Medulla oblongata (tissue), 1 donor: Measurements from ENCODE around the gene MARCHF9.

Experiments used
- DNase-seq: peaks from one replicate; pipeline ENCODE4 v3.0.0-alpha.2; 2015; ENCODE audit errors: extremely low spot score

Gene MARCHF9

DNA sequence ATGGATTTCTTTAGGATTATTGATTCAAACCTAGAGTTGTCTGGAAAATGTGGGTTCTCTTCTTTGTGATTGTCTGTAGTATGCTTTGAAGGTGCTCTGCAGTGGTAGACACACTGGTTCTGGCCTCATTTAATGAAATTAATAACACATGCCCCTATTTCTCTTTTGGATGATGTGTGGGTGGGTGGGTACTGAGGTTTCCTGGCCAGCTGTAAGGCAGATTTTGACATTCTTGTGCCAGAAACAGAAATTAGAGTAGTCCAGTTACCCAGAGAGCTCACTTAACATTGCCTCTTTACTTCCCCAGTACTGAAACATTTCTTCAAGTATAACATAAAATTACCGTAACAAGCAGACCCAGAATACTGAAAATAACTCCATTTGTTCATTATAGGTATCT is 42.1 kb downstream of the MARCHF9 start:
- no peak for DNase-seq

DNA sequence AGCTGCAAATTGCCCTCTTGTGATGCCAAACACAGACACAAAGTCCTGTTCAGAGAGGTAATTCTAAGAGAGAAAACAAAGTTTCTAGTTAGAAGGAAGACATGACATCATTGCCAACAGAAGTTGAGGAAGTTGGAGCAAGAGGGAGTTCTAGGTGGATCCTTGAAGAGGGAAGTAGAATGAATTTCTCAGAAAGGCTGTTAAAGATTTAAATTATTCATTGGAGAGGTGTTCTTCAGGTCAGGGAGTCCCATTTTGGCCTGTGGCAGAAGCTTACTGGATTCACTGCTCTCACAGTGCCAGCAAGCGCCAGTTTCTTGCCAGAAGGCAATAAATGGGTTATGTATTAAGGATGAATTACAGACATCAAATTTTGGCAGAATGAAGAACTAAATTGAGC is 43.0 kb downstream of the MARCHF9 start:
- DNase-seq, result no peak

DNA sequence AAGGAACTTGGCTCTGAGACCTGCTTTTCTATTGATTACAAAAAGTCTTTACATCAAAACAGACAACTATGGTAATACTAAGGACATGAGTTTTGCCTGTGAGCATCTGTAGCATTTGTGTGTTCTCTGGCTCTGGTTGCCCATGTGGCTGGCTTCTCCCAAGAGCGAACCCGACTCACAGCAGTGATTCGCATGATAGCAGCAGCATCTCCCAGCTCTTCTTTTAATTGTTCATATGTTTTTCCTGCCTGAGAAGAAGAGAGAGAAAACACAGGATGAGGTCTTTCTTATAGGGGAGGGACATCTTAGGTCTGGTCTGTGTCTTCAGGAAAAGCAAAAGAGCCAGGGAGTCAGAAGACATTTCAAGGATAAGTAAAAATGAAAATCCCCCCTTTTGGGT is 46.1 kb downstream of the MARCHF9 start:
- no peak for DNase-seq

DNA sequence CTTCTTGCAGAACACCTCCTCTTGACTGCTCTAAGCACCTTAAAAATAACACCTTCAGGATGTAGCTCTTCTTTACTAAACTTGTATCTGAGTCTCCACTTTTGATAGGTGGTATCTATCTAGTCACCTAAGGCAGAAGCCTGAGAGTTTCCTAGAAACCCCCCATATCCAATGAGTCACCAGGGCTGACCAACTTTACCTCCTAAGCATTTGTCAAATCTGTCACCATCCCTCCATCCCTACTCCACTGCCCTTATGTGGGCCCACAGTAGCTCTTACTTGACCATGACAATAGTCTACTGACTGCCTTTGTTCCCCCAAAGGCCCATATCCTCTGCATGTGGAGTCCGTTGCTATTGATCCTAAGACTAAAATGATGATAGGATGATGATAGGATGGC is 47.7 kb downstream of the MARCHF9 start:
- DNase-seq, result no peak

DNA sequence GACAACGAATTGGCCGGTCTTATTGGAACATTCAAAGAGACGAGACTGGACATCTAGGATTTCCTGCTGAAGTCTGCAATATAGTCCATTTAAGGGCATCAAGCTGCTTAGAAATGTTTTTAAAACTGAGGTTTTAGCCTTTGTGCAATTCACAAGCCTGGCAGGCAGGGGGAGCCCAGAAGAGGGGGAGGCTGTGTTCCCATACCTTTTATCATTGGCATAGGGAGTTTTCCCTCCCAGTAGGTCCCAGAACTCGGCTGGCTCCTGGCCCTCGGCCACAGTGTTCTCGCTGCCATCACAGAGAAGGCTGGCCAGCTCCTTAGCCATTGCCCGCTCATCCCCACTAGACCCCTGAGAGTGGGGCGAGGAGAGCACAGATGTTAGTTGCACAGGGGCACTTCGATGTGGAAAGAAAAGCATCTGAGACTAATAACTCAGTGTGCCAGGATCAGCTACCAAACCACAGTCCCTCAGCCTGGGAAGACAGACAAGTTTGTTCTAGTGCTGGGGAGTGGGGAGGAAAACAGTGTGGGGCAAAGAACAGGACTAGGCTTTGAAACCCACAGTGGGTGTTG is 48.5 kb downstream of the MARCHF9 start:
- peak; percentile 33 for DNase-seq

DNA sequence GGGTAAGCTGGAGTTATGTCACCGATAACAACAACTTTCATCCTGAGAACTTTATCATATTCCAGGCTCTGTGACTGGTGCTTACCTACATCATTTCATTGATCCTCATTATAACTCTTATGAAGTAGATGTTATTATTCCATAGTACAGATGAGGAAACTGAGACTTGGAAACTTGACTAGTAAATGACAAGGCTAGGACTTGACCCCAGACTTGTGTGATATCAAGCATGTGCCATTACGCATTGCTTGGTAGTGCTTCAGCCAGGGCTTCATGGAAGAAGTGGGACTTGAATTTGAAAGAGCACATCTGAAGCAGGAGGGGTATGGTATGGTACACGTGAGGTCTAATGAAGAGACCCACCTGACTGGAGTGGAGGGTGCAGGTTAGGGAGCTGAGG is 51.8 kb downstream of the MARCHF9 start:
- DNase-seq, result no peak

DNA sequence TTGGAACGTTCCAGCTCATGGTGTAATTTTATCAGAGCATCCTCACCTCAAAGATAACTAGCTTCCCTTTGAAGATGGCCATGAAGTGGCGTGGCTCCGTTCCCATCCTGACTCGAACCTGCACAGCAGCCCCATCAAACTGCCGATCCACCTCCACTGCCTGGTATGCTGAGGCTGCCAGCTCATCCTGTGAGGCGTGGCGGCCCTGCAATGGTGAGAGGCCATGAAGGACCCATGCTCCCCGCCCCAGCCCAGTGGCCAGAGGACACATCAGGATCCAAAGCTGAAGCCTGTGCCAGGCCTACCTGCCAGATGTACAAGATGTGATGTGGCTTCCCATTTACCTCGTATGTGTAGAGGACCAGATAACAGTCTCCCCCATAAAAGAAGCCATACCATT is 52.4 kb downstream of the MARCHF9 start:
- no peak for DNase-seq

GRCh38 chr12:57808351-57808750 is 53.4 kb downstream of the MARCHF9 start:
- DNase-seq, result no peak

DNA sequence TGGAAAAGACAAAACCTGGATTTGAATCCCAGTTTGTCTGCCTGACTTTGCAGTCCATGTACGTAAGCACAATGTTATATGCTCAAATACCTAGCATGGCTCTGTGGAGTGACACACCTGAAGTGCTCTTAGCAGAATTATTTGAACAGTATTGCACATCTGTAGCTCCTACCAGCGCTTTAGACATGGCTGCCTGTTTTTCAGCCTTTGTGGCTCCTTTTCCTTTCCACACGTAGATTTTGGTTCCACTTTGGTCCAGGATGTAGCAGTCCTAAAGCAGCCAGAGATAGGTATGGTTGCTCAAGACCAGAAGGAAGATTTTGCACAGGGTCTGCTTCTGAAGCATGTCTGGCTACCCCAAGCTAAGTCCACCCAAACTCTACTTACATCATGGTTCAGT is 54.5 kb downstream of the MARCHF9 start:
- DNase-seq, result no peak
